ENCODE data around the gene MED4.
A peak's percentile ranks its signal among the peaks of the same experiment; 100 is the strongest.

MED4 gene

GRCh38 chr13:48094781-48095502 lies at the start of gene MED4:
Gene MED4, minus strand, starts transcription at chr13:48095104. Its CDS starts 26 bp downstream, at chr13:48095078.
- DNase-seq = peak; percentile 98

- no peak for DNase-seq
Measured at GRCh38 chr13:48144413-48145035, 49.6 kb upstream of the MED4 start.

GRCh38 chr13:48142436-48142835 lies 47.5 kb upstream of the MED4 start:
- no peak for DNase-seq

- peak; percentile 31 for DNase-seq
Measured at GRCh38 chr13:48138270-48138669, 43.4 kb upstream of the MED4 start.

GRCh38 chr13:48132961-48133360 lies 38.1 kb upstream of the MED4 start:
- DNase-seq = no peak

- no peak for DNase-seq
Measured at GRCh38 chr13:48131533-48131932, 36.6 kb upstream of the MED4 start.

GRCh38 chr13:48126944-48127830 lies 32.3 kb upstream of the MED4 start:
- DNase-seq = peak; percentile 18

- DNase-seq = no peak
Measured at GRCh38 chr13:48125794-48126228, 30.9 kb upstream of the MED4 start.

GRCh38 chr13:48123812-48124211 lies 28.9 kb upstream of the MED4 start:
- no peak for DNase-seq

- DNase-seq = no peak
Measured at GRCh38 chr13:48121733-48122132, 26.8 kb upstream of the MED4 start.

GRCh38 chr13:48120241-48120640 lies 25.3 kb upstream of the MED4 start:
- no peak for DNase-seq

- DNase-seq = no peak
Measured at GRCh38 chr13:48118030-48118429, 23.1 kb upstream of the MED4 start.

GRCh38 chr13:48116808-48117207 lies 21.9 kb upstream of the MED4 start:
- no peak for DNase-seq

GRCh38 chr13:48113756-48114130 lies 18.8 kb upstream of the MED4 start:
- no peak for DNase-seq

- DNase-seq = no peak
Measured at GRCh38 chr13:48112896-48113755, 18.2 kb upstream of the MED4 start.

- no peak for DNase-seq
Measured at GRCh38 chr13:48110931-48111721, 16.2 kb upstream of the MED4 start.

- DNase-seq = no peak
Measured at GRCh38 chr13:48110132-48110868, 15.4 kb upstream of the MED4 start.

- DNase-seq = no peak
Measured at GRCh38 chr13:48108106-48108505, 13.2 kb upstream of the MED4 start.

- no peak for DNase-seq
Measured at GRCh38 chr13:48097793-48098192, 2.9 kb upstream of the MED4 start.

- no peak for DNase-seq
Measured at GRCh38 chr13:48096670-48097069, 1.8 kb upstream of the MED4 start.

GRCh38 chr13:48094404-48094780 lies 512 bp downstream of the MED4 start:
- DNase-seq = peak; percentile 3
